ENCODE measurements around the gene ARSK. TPM values are rescaled to one million over a fixed set of nuclear protein-coding genes. Genes with fewer than 3 reads are reported as not detected.

The ARSK gene
- total RNA-seq, 1 experiment from 2014 or later: 13.7 TPM

DNA sequence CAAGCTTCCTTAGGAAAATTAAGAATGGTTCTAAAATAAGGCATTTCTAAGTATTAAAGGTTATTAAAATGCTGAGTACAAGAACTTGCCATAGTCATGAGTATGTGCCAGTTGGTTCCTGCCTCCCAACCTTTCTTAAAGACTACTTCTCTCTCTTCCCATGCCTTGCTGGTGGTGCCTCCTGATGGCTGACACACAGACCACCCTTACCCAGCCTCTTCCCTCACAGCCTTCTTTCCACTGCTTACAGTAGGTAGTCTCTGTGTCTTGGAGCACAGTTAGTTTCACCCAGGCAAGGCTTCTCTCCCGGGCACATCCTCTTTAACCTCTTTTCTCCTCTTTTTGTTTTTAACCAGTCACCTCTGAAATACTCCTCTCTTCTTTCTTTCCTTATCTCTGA is 44.4 kb downstream of the ARSK start:
- DNase-seq (ENCODE audit: low read depth, low spot score) (no peak), ATAC-seq (no peak)
- Histone ChIP-seq H3K4me1 (ENCODE audit: control insufficient read depth, insufficient read depth, low read length) (peaks cover 7% of the 10 kb centered on the region), H3K27ac (ENCODE audit: low read length) (no peak overlapping the region), H3K4me3 (ENCODE audit: low read depth in 2 of 2, low read length in 2 of 2) (no peak overlapping the region), H3K9me3 (ENCODE audit: control insufficient read depth, insufficient read depth, low read depth, low read length) (no peaks in the 10 kb centered on the region), H3K27me3 (ENCODE audit: control insufficient read depth, insufficient read depth, low read length) (no peaks in the 10 kb centered on the region), H3K36me3 (ENCODE audit: control insufficient read depth, insufficient read depth, low read length) (no peaks in the 10 kb centered on the region)
- no TSS peak for BruUV-seq (replicated peaks)
- ChIA-PET POLR2A (no interaction called here), CTCF (no interaction called here)
- in situ Hi-C loops (cut with HindIII; ENCODE audit: low pct_unique_long_range_greater_than_20kb, low sequenced_read_pairs): no loop called here
- TF ChIP-seq TCF7L2 (IDR thresholded peaks at IDR 0.05; ENCODE audit: low read depth, low read length): no peak
- TF ChIP-seq, protein P1, sequence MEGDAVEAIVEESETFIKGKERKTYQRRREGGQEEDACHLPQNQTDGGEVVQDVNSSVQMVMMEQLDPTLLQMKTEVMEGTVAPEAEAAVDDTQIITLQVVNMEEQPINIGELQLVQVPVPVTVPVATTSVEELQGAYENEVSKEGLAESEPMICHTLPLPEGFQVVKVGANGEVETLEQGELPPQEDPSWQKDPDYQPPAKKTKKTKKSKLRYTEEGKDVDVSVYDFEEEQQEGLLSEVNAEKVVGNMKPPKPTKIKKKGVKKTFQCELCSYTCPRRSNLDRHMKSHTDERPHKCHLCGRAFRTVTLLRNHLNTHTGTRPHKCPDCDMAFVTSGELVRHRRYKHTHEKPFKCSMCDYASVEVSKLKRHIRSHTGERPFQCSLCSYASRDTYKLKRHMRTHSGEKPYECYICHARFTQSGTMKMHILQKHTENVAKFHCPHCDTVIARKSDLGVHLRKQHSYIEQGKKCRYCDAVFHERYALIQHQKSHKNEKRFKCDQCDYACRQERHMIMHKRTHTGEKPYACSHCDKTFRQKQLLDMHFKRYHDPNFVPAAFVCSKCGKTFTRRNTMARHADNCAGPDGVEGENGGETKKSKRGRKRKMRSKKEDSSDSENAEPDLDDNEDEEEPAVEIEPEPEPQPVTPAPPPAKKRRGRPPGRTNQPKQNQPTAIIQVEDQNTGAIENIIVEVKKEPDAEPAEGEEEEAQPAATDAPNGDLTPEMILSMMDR (IDR thresholded peaks at IDR 0.05): peak; percentile 19
- intact Hi-C loops (cut with micrococcal nuclease; ENCODE audit: unreplicated experiment): no loop called here

DNA sequence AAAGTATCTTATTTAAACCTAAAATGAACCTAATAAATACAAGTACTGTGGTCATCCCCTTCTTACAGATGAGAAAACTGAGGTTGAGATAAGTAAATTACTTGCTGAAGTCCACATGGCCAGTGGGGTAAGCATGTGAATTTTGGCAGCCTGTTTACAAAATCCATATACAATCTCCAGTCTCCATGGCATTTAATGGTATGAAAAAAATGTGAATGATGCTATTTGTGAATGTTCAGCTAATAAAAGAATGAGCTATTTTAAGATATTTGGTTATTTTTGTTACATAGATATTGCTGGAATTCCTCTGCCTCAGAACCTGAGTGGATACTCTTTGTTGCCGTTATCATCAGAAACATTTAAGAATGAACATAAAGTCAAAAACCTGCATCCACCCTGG is 45.7 kb downstream of the ARSK start:
- no peaks in the 10 kb centered on the region for H3K27me3 ChIP-seq (ENCODE audit: control insufficient read depth, insufficient read depth, low read length)
- H3K9me3 ChIP-seq (ENCODE audit: control insufficient read depth, insufficient read depth, low read depth, low read length): no peaks in the 10 kb centered on the region
- DNase-seq (ENCODE audit: low read depth, low spot score) (no peak), ATAC-seq (no peak)
- H3K4me1 ChIP-seq (ENCODE audit: control insufficient read depth, insufficient read depth, low read length): peaks cover 7% of the 10 kb centered on the region
- no peak overlapping the region for H3K4me3 ChIP-seq (ENCODE audit: low read depth in 2 of 2, low read length in 2 of 2)
- no peaks in the 10 kb centered on the region for H3K36me3 ChIP-seq (ENCODE audit: control insufficient read depth, insufficient read depth, low read length)
- ChIA-PET POLR2A (no interaction called here), CTCF (no interaction called here)
- TF ChIP-seq, protein P1 (IDR thresholded peaks at IDR 0.05): no peak
- TF ChIP-seq TCF7L2 (IDR thresholded peaks at IDR 0.05; ENCODE audit: low read depth, low read length): no peak
- TF ChIP-seq SIN3A (IDR thresholded peaks at IDR 0.05; ENCODE audit: borderline replicate concordance, insufficient read depth, low read depth, low read length): no peak
- no peak for TF ChIP-seq POLR2AphosphoS5 (IDR thresholded peaks at IDR 0.05; ENCODE audit: low read depth, low read length)
- TF ChIP-seq, protein P2, sequence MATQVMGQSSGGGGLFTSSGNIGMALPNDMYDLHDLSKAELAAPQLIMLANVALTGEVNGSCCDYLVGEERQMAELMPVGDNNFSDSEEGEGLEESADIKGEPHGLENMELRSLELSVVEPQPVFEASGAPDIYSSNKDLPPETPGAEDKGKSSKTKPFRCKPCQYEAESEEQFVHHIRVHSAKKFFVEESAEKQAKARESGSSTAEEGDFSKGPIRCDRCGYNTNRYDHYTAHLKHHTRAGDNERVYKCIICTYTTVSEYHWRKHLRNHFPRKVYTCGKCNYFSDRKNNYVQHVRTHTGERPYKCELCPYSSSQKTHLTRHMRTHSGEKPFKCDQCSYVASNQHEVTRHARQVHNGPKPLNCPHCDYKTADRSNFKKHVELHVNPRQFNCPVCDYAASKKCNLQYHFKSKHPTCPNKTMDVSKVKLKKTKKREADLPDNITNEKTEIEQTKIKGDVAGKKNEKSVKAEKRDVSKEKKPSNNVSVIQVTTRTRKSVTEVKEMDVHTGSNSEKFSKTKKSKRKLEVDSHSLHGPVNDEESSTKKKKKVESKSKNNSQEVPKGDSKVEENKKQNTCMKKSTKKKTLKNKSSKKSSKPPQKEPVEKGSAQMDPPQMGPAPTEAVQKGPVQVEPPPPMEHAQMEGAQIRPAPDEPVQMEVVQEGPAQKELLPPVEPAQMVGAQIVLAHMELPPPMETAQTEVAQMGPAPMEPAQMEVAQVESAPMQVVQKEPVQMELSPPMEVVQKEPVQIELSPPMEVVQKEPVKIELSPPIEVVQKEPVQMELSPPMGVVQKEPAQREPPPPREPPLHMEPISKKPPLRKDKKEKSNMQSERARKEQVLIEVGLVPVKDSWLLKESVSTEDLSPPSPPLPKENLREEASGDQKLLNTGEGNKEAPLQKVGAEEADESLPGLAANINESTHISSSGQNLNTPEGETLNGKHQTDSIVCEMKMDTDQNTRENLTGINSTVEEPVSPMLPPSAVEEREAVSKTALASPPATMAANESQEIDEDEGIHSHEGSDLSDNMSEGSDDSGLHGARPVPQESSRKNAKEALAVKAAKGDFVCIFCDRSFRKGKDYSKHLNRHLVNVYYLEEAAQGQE (IDR thresholded peaks at IDR 0.05; ENCODE audit: insufficient read depth in 1 of 2, low read depth in 2 of 2, low read length in 1 of 2): no peak
- intact Hi-C loops (cut with micrococcal nuclease; ENCODE audit: unreplicated experiment) (no loop called here), in situ Hi-C loops (cut with HindIII; ENCODE audit: low pct_unique_long_range_greater_than_20kb, low sequenced_read_pairs) (no loop called here)
- H3K27ac ChIP-seq (ENCODE audit: low read length): no peak overlapping the region
- BruUV-seq (replicated peaks): no TSS peak

DNA sequence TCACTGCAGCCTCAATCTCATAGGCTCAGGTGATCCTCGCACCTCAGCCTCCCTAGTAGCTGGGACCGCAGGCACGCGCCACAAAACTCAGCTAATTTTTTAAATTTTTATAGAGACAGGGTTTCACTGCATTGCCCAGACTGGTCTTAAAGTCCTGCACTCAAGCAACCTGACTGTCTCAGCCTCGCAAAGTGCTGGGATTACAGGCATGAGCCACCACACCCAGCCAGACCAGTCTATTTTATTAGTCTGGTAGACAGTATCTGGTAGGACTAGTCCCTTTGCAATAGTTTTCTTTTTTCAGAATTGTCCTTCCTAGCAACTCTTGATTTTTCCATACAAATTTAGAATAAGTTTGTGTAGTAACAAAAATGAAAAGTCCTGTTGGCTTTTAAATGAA is 50.9 kb downstream of the ARSK start:
- Histone ChIP-seq H3K27ac (ENCODE audit: low read length) (no peak overlapping the region), H3K4me3 (ENCODE audit: low read depth in 2 of 2, low read length in 2 of 2) (no peak overlapping the region), H3K27me3 (ENCODE audit: control insufficient read depth, insufficient read depth, low read length) (no peaks in the 10 kb centered on the region), H3K4me1 (ENCODE audit: control insufficient read depth, insufficient read depth, low read length) (no peaks in the 10 kb centered on the region), H3K36me3 (ENCODE audit: control insufficient read depth, insufficient read depth, low read length) (no peaks in the 10 kb centered on the region), H3K9me3 (ENCODE audit: control insufficient read depth, insufficient read depth, low read depth, low read length) (no peaks in the 10 kb centered on the region)
- BruUV-seq (replicated peaks): no TSS peak
- POLR2A ChIA-PET: no interaction called here
- no peak for DNase-seq (ENCODE audit: low read depth, low spot score)
- CTCF ChIA-PET: no interaction called here
- intact Hi-C loops (cut with micrococcal nuclease; ENCODE audit: unreplicated experiment): no loop called here
- in situ Hi-C loops (cut with HindIII; ENCODE audit: low pct_unique_long_range_greater_than_20kb, low sequenced_read_pairs): no loop called here
- TF ChIP-seq, protein P1 (IDR thresholded peaks at IDR 0.05): no peak
- ATAC-seq: no peak

Measured in Panc1 (cell line).